ENCODE results near the gene CD48. TPM values are rescaled to one million over a fixed set of nuclear protein-coding genes. Genes with fewer than 3 reads are reported as not detected.

The CD48 gene, protein sequence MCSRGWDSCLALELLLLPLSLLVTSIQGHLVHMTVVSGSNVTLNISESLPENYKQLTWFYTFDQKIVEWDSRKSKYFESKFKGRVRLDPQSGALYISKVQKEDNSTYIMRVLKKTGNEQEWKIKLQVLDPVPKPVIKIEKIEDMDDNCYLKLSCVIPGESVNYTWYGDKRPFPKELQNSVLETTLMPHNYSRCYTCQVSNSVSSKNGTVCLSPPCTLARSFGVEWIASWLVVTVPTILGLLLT
- total RNA-seq = not detected in 2 replicates

DNA sequence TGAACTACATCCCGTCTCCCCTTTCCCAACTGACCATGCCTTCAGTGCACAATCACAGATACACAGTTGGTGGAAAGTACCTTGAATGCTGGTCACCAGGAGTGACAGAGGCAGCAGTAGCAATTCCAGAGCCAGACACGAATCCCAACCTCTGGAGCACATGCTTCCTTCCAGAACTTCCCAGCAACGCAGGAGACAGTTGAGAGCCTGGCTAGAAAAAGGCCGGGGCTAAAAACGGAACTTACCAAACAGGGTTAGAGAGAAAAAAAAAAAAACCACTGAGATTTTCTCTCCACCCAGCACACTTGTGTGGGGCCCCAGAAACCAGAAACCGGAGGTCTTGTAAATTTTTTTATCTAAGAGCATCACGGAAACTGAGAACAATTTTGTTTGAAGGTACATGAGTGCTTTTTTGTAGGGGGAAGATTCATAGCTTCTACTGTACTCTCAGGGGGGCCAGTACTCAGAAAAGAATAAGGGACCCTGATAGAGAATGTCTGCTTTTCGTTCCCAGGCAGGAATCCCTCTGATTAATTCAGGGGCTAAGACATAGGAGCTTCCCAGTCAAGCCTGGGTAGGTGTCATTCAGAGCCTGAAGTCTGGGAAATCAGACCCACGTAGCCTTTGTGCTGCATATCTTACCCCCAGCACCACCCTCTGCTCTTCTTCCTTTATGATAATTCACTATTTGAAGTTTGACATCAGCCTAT, at the start of gene CD48:
Gene CD48, minus strand, starts transcription at position 221 of the 710 bp plus-strand sequence. Its CDS starts 59 bp downstream, at position 162.
- DNase-seq (ENCODE audit: low read depth in 2 of 2) = no peak

DNA sequence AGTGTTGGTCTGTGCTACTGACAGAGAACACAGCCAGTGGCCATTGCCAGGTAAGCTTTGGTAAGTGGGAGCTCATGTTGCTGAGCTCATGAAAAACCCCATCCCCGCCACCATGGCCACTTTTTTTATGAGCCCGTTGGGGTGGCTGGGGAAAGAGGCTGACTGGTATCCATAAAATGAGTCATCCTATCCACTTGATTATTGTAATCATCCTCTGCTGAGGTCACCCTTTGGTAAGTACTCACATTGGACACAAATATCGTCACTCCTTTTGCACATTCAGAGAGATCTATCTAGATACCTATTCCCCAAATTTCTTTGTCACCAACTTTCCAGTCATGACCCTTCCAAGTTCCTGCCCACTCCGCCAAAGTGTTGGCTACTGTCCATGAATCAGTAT, 49.4 kb upstream of the CD48 start:
- DNase-seq (ENCODE audit: low read depth in 2 of 2) = no peak

DNA sequence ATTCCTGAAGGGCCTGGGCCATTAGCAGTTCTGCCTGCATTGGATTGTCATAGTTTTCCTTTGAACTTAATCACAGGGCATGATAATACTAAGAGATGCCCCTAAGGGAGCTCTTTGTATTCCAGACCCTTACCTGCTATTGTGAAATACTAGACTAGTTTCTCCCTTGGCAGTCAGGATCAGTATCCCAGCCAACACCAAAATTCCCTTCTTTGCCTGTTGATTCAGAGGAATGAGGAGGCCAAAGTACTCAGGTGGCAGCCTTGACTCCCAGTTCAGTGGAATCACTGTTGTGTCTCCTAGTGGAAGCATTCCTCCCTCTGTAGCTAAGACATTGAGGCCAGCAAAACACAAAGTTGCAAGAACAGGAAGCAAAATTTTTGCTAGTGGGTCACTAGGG, 48.1 kb upstream of the CD48 start:
- no peak for DNase-seq (ENCODE audit: low read depth in 2 of 2)

DNA sequence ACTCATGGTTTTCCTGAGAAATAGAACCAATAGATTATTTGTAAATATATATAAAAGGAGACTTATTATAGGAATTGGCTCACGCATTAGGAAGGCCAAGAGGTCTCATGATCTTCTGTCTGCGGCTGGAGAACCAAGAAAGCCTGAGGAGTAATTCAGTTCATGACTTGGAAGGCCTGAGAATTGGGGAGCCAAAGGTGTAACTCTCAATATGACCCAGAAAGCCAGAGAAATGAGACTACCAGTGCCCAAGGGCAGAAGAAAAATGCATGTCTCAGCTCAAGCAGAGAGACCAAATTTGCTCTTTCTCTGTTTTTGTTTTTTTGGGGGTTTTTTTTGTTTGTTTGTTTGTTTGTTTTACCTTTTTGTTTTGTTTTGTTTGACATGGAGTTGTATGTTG, 46.9 kb upstream of the CD48 start:
- DNase-seq (ENCODE audit: low read depth in 2 of 2) = no peak

DNA sequence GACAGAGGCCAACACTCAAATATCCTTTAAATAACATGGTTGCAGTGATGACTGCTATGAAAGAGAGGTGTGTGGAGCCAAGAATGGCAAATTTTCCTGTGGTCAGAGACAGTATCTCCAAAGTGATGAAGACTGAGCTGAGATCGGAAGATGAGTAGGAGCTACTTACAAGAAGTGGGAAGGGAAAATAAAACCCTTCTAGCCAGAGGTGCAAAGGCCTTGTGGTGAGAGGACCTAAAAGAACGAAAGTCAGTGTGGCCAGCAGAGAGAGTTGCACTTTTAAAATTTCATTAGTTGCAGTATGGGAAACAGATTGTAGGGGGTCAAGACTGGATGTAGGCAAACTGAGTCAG, 45.2 kb upstream of the CD48 start:
- no peak for DNase-seq (ENCODE audit: low read depth in 2 of 2)

DNA sequence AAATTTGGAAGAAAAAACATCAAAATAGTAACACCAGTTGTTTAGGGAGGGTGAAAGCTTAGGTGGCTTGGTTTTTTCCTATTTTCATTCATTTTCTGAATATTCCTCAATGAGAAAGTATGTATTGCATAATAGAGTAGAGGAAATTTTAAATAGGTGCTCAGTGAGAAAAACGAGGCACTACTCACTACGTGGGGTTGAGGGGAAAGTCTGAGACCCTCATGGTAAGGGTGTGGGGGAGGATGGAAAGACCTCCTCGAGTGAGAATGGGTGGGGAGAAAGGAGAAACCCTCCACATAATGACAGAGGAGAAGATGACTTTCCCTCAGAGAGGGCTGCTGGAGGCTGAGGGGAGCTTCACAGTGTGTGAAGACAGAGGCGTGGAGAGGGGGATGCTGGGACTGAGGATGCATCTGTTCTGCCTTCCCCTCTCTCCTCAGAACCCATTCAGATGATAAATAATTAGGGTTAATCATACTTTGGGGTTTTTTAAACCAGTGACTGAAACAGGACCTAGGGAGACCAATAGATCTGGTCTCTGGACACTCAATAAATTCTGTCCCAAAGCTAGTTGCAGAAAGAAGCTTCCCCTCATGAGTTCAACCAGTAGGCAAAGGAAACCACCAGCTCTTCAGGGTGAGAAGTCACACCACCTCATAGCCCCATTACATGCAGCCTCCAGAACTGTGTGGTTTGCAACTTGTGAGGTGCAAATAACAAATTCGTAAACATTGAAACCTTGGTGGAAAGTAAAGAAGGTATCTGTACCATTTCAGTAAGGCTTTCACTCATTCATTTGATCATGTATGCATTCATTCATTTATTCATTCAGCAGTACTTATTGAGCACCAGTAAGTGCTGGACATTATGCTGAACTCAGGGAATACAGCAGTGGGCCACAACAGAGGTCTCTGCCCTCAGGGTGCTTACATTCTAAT, 44.6 kb upstream of the CD48 start:
- no peak for DNase-seq (ENCODE audit: low read depth in 2 of 2)

DNA sequence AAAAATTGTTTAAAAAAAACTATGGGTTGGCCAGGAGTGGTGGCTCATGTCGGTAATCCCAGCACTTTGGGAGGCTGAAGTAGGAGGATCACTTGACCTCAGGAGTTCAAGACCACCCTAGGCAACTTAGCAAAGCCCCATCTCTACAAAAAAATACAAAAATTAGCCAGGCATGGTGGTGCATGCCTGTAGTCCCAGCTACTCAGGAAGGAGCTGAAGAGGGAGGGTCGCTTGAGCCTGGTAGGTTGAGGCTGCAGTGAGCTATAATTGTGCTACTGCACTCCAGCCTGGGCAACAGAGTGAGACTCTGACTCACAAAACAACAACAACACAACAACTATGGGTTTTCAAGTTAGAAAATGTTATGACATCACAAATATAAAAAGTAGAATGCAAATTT, 43.8 kb upstream of the CD48 start:
- no peak for DNase-seq (ENCODE audit: low read depth in 2 of 2)

DNA sequence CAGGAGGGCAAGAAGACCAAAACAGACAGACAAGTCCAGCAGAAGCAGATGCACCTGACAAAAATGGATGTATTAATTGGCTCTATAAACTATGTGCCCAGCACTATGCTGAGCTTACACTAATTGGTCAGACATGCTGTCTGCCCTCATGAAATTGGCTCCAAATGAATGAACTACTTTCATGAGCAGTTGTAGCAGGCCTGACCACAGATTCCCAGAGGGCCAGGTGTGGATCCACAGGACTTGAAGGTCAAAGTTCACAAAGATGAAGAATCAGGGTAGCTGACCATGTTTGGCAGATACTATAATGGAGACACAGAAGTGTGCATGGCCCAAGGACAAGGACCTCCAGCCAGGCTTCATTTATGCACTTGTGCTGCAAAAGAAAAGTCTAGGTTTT, 42.0 kb upstream of the CD48 start:
- no peak for DNase-seq (ENCODE audit: low read depth in 2 of 2)

DNA sequence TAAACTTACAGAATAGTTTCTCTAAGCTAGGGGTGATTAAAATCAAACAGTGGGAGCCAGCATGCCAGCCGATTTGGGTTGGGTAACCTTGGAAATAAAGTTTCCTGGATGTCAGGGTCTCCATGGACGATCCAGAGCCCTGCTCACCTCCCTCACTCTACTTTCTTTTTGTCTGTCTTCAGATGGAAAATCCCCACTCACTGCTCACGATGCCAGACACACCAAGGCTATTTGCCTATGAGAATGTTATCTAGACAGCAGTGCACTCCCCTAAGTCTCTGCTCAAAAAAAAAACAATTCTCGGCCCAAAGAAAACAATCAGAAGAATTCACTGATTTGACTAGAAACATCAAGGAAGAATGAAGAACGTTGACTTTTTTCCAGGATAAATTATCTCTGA, 41.3 kb upstream of the CD48 start:
- no peak for DNase-seq (ENCODE audit: low read depth in 2 of 2)

DNA sequence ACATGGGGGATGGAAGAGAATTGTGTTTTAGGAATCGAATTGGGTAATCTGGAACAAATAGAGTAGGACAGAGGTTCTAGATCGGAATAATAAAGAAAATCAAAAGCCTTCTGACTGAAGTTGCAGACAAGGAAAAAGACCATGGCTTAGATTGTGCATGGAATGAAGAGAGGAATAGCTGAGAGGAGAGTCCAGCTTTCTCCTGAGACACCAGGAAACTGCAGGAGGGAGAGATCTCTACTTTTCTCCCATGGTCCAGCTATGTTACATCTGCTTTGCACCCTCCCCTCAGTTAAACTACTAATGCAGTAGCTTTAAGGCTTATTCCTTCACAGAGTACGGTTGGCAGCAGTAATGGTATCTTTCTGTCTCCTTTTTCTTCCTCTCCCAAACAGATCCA, 40.8 kb upstream of the CD48 start:
- no peak for DNase-seq (ENCODE audit: low read depth in 2 of 2)

DNA sequence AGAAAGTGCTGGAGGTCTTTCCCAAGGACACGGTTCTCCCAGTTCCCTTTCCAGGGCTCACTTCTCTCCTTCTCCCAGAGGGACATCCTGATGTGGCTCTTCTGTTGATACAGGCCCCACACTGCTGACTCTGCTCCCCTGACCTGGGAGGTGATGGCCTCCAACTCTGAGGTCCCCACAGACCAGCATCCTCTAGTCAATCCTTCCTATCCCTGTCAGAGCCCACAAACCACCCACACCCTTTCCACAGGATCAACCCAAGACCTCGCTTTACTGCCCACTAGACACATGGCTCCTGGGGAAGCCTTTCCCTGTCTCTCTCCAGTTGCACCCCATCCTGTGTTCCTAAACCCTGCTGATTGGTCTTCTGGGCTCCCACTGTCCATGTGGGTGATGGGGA, 39.0 kb upstream of the CD48 start:
- no peak for DNase-seq (ENCODE audit: low read depth in 2 of 2)

DNA sequence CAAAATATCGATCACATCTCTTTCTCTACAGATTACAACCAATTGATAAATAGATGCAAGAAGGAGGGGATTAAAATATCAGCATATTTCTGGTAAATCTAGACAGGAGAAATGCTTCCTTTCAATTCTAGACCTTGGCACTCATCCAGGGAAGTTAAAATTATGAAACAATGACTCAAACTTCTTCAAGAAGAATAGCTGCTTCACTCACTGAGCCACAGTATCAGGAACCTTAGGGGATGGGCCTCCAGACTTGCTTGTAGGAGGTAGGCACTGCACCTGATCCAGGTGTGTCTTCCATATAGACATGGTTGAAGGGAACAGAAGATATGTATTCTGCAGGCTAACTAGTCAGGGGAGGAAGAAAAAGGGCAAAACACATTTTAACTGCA, 37.3 kb upstream of the CD48 start:
- DNase-seq (ENCODE audit: low read depth in 2 of 2) = no peak

DNA sequence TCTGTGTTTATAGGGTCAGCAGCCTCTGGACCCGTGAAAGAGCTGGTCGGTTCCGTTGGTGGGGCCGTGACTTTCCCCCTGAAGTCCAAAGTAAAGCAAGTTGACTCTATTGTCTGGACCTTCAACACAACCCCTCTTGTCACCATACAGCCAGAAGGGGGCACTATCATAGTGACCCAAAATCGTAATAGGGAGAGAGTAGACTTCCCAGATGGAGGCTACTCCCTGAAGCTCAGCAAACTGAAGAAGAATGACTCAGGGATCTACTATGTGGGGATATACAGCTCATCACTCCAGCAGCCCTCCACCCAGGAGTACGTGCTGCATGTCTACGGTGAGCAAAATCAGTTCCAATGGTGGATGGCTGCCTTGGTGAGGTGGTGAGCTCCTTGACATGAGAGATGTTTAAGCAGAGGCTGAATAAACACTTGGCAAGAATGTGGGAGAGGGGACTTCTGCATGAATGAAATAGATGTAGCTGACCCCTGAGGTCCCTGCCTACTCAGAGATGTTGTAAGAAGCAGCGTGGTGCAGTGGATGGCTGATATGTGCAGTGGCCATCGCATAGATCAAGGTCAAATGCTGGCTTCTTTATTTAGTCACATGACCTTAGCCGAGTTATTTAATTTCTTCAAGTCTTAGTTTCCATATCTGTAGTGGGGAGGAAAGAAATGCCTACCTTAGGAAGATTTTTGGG, 36.7 kb upstream of the CD48 start:
- no peak for DNase-seq (ENCODE audit: low read depth in 2 of 2)

DNA sequence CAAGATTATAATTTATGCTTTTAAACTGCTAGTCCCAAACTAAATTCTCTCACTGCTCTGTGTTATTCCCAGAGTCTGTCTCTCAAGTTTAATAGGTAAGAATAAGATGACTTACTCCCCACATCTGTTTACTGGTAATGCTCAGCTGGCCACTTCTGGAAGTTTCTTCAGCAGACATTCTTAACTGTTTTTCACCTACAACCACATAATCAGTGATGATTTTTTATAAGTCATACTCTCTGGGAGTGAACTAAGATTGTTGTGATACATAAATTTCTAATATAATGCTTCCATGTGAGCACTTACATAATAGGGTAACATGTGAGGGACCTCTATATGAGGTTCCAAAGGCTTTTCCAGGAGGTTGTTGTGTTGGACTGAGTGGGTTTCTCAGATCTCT, 36.1 kb upstream of the CD48 start:
- DNase-seq (ENCODE audit: low read depth in 2 of 2) = no peak

DNA sequence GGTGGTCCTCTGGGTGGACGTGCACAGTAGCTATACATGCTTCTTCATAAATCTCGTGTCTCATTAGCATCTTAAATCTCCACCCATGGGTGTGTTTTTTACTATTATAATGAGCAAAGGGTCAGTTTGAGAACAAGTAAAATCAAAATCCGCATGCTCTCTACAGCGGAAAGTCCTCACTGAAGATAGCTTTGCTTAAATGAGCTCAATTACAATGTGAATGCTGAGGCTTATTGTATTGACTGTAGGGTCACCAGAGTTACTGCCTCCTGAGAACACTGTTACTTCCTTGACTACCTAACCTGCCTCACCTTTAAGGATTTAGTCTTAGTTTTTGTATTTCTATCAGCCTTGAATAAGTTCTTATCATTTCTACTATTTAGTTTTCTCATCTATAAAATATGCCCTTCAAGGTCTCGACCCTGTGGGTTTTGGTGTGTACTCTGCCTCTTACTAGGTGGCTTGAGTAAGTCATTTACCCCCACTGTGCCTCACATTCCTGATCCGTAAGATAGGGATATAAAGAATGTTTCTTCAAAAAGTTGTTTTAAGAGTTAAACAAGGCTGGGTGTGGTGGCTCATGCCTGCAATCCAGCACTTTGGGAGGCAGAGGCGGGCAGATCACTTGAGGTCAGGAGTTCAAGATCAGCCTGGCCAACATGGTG, 35.3 kb upstream of the CD48 start:
- no peak for DNase-seq (ENCODE audit: low read depth in 2 of 2)

DNA sequence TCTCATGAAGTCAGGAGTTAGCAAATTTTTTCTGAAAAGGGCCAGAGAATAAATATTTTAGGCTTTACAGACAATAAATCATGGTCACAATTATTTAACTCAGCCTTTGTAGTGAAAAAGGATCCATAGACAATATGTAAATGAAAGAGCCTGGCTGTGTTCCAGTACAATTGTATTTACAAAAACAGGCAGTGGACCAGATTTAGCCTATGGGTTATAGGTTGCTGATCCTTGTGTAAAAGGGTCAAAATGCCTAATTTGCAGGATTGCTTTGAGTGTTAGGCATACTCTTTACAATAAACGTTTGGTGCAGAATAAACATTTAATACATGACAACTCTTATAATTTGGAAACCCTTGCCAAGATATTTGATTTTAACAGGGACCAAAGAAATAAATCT, 33.9 kb upstream of the CD48 start:
- DNase-seq (ENCODE audit: low read depth in 2 of 2) = no peak

DNA sequence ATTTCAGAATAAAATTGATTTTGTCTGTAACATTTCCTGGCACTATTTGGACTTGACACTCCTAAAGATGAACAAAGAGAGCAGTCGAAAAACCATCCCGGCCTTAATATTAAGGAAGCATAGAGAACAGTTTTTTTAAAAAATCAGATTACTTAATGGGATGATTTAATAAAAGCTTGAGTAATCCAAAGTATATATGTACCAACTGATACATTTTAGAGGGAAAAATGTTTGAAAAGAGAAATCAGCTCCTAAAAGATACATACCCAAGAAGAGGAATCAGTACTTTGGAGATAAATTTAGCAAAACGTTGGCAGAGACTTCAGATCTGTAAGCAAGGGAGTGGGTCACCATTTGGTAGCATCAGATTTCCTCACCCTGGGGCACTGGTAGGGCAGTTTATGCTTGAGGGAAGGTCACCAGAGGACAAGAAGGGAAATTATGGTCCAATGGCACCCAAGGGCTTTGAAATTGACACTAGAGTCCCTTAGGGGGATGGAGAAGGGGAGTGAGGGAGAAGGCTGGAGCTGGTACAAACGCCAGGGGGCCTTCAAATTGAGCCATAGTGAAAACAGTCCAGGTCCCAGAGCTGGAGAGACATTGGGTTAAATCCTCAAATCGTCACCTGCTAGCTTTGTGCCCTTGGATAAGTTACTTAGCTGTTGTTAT, 33.4 kb upstream of the CD48 start:
- no peak for DNase-seq (ENCODE audit: low read depth in 2 of 2)

DNA sequence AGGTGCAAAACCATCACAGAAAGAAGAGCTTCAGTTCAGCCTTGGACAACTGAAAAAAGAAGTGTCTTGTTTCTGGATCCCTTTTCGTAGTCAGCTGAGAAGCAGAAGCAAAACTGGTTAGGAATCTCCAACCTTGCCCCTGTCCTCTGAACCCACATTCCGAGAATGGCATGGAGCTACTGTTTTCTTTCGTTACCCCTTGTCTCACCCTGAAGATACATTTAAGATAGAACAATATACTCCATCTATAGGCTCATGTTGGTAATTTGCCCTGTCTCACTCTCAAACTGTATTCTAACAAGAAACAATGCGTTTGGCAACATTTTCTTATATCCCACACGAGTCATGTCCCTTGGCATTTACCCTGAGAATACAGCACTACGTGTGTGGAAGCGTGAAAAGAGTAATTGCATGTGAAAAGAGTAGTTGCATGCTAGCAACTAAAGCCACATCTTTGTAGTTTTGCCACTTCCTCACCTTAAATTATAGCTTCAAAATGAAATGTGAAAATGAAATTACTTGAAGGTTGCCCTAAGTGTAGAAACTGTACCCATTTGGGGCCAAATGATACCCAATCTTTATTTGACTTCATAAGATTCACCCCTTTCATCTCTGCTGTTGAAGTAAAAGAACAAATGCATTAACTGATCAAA, 32.7 kb upstream of the CD48 start:
- no peak for DNase-seq (ENCODE audit: low read depth in 2 of 2)

DNA sequence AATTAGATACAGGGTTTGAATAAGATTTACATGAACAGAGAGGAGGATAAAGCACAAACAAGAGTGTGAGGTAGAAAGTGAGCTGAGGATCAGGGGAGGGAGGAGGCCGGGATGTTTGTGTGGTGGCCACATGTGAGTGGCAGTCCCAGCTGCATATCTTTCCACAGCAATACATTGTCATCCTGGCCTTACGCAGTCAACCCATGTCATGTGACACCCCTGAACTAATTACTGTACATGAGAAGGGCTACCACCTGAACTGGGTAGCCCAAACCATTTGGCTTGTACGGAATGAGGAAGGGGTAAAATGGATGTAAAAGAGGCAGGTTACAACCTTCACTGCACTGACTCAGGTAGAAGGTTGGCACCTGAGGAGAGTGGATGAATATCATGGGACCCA, 31.6 kb upstream of the CD48 start:
- DNase-seq (ENCODE audit: low read depth in 2 of 2) = no peak

DNA sequence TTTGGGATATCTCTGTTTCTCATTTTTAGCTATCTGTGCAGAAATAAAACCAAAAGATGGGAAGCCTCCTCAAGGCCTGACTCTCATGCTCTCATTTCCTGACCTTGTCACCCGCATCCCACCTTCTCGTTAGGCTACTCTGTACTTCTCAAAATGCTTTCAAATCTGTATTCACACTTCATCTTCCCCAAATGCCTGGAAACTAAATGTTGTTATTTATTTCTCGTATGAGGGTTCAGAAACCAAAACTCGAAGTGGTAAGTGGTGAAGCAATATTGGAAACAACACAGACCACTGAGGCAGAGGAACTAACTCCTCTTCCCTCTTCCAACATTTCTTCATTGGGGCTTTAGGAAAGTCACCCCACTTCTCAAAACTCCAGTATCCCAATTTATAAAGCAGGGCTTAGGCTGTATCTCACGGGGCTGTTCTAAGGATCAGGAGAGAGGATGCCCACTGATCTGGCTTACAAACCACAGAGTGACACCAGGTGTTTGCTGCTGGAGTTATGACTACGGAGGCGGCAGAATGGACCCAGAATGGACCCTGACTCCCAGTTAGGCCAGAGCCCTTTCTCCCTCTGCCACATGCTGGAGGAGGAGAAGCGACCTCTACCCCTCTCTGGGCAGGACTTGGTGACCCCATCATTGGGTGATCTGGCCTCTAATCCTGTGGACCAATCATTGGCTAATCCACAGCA, 31.0 kb upstream of the CD48 start:
- no peak for DNase-seq (ENCODE audit: low read depth in 2 of 2)
